Panc1 (cell line): ENCODE data around the gene ASAP2. TPM values are rescaled to one million over a fixed set of nuclear protein-coding genes. Genes with fewer than 3 reads are reported as not detected.

ENCODE experiments used
- ATAC-seq: fragments of 200-7000 bp; cut with Tn5 transposase; 2 replicates; pipeline ENCODE4 v1.9.1; 2020; ENCODE audit warnings: mild to moderate bottlenecking, moderate library complexity
- BruUV-seq: library from RNA; stranded (reverse); fragments of 400-500 nt; replicated peaks from 2 replicates; lab custom pipeline; 2021; lab: Mats Ljungman, UMichigan
- CTCF ChIA-PET: fragments of 300-600 bp; sonication (Branson Sonifier 250); formaldehyde crosslinking; loops from one replicate; lab custom pipeline; 2022; ENCODE audit warnings: antibody characterized with exemption; lab: Charles Lee
- POLR2A ChIA-PET: fragments of 300-600 bp; sonication (Branson Sonifier 250); formaldehyde crosslinking; loops from one replicate; lab custom pipeline; 2022; ENCODE audit warnings: antibody characterized with exemption; lab: Charles Lee
- DNase-seq: peaks from one replicate; pipeline ENCODE4 v3.0.0-alpha.2; 2010; ENCODE audit warnings: low read depth, low spot score
- H3K27ac ChIP-seq: 2 replicates; pipeline ENCODE4 v1.5.1; 2011; ENCODE audit warnings: mild to moderate bottlenecking, low read length, inconsistent platforms
- H3K27me3 ChIP-seq: fragments of 200-500 bp; sonication (Bioruptor generic); 2 replicates; pipeline ENCODE4 v1.6.0; 2014; ENCODE audit warnings: low read length, inconsistent platforms; ENCODE audit not compliant: control insufficient read depth, insufficient read depth
- H3K36me3 ChIP-seq: fragments of 200-500 bp; sonication (Bioruptor generic); 2 replicates; pipeline ENCODE4 v1.5.1; 2014; ENCODE audit warnings: inconsistent platforms, mild to moderate bottlenecking, low read length, moderate library complexity; ENCODE audit not compliant: control insufficient read depth, insufficient read depth
- H3K4me1 ChIP-seq: 2 replicates; pipeline ENCODE4 v1.5.1; 2011; ENCODE audit warnings: inconsistent platforms, mild to moderate bottlenecking, low read length, moderate library complexity; ENCODE audit not compliant: control insufficient read depth, insufficient read depth
- H3K4me3 ChIP-seq, 2 experiments: 2 replicates each; pipeline ENCODE4 v1.5.1; 2011 to 2012; ENCODE audit warnings: low read depth in 2 of 2, low read length in 2 of 2, mild to moderate bottlenecking in 2 of 2, inconsistent platforms in 1 of 2, moderate library complexity in 1 of 2
- H3K9me3 ChIP-seq: fragments of 200-500 bp; sonication (Bioruptor generic); 2 replicates; pipeline ENCODE4 v1.5.1; 2014; ENCODE audit warnings: low read depth, mild to moderate bottlenecking, inconsistent platforms, low read length, moderate library complexity; ENCODE audit not compliant: control insufficient read depth, insufficient read depth
- CTCF ChIP-seq: fragments of 450-650 bp; IDR thresholded peaks from 2 replicates; pipeline ENCODE4 v1.5.1; 2017; ENCODE audit warnings: mild to moderate bottlenecking
- POLR2AphosphoS5 ChIP-seq: IDR thresholded peaks from 2 replicates; pipeline ENCODE4 v1.6.1; 2012; ENCODE audit warnings: mild to moderate bottlenecking, low read depth, low read length, moderate library complexity
- REST ChIP-seq, 2 experiments: IDR thresholded peaks; 2 replicates each; pipeline ENCODE4 v1.6.1; 2011 to 2012; ENCODE audit warnings: low read depth in 2 of 2, control low read depth in 1 of 2, low read length in 1 of 2, mild to moderate bottlenecking in 1 of 2, moderate library complexity in 1 of 2; ENCODE audit not compliant: insufficient read depth in 1 of 2
- SIN3A ChIP-seq: IDR thresholded peaks from 2 replicates; pipeline ENCODE4 v1.6.1; 2012; ENCODE audit warnings: low read depth, mild to moderate bottlenecking, low read length, moderate library complexity, borderline replicate concordance; ENCODE audit not compliant: insufficient read depth
- TCF7L2 ChIP-seq: IDR thresholded peaks from 2 replicates; pipeline ENCODE4 v1.6.1; 2011; ENCODE audit warnings: mild to moderate bottlenecking, low read depth, low read length, inconsistent platforms
- in situ Hi-C: cut with HindIII; loops from 2 replicates; pipeline ENCODE4 v1.10.0; 2016; ENCODE audit warnings: low sequenced_read_pairs, low pct_unique_long_range_greater_than_20kb
- intact Hi-C: fragments of 100-400 bp; cut with micrococcal nuclease; formaldehyde crosslinking; loops from one replicate; pipeline ENCODE4 v1.10.0; 2022; ENCODE audit not compliant: unreplicated experiment
- total RNA-seq: library from RNA; stranded (reverse); gene quantifications from one replicate; pipeline ENCODE4 v1.2.1, GENCODE V29; 2021; ENCODE audit not compliant: unreplicated experiment

The ASAP2 gene
- total RNA-seq, 1 experiment from 2014 or later: 107 TPM

DNA sequence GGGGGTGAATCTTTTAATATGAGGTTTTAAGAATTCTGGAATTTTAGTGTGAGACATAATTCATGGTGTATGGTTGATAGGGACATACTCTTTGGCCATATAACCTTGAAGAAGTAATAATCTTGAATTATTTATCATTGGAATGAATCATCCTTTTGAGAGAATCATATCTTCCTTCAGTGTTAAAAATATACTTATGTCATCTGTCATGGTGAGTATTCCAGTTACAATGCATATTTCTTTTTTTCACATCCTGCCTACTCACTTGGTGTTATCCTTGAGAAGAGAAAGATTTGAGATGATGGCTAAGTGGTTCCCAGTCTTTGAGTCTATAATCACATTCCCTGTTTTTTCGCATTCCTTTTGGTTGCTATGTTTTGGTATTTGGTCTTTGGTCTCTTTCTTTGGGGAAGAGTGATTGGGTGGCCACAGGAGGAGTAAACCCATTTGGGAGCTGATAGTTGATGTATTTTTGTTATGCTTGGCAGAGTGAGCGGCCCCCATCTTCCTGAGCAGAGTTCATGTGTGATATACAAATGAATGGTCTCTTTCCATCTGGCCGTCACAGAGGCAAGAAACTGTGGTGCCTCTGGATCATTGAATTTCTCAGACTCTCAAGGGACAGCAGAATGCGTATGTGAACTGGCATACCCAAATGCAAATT, 21.6 kb downstream of the ASAP2 start:
- ATAC-seq: no peak
- Histone ChIP-seq H3K4me3 (no peak overlapping the region), H3K27me3 (no peaks in the 10 kb centered on the region), H3K9me3 (no peaks in the 10 kb centered on the region), H3K27ac (peak overlapping the region; percentile 100), H3K36me3 (no peaks in the 10 kb centered on the region), H3K4me1 (peaks cover 100% of the 10 kb centered on the region)
- BruUV-seq: TSS peak; percentile 1
- in situ Hi-C loops (no loop called here), intact Hi-C loops (no loop called here)
- POLR2A ChIA-PET: no interaction called here
- TF ChIP-seq CTCF: no peak
- no peak for TF ChIP-seq REST (IDR thresholded peaks at IDR 0.05; ENCODE audit: insufficient read depth in 1 of 2, low read depth in 2 of 2, low read length in 1 of 2)
- TF ChIP-seq SIN3A: no peak
- no peak for TF ChIP-seq POLR2AphosphoS5
- no peak for TF ChIP-seq TCF7L2
- CTCF ChIA-PET: no interaction called here
- DNase-seq: no peak

GRCh38 chr2:9228781-9229469, 22.3 kb downstream of the ASAP2 start:
- in situ Hi-C loops (no loop called here), intact Hi-C loops (no loop called here)
- TF ChIP-seq REST (IDR thresholded peaks at IDR 0.05; ENCODE audit: insufficient read depth in 1 of 2, low read depth in 2 of 2, low read length in 1 of 2): no peak
- no peak for TF ChIP-seq CTCF
- TF ChIP-seq SIN3A: no peak
- no peak for TF ChIP-seq POLR2AphosphoS5
- ATAC-seq (no peak), DNase-seq (no peak)
- POLR2A ChIA-PET: no interaction called here
- Histone ChIP-seq H3K36me3 (no peaks in the 10 kb centered on the region), H3K27ac (peak overlapping the region; percentile 100), H3K4me3 (no peak overlapping the region), H3K9me3 (no peaks in the 10 kb centered on the region), H3K4me1 (peaks cover 100% of the 10 kb centered on the region), H3K27me3 (no peaks in the 10 kb centered on the region)
- no TSS peak for BruUV-seq
- CTCF ChIA-PET: no interaction called here
